AG04450 (cell line): ENCODE data around the gene THADA. TPM values are rescaled to one million over a fixed set of nuclear protein-coding genes. Genes with fewer than 3 reads are reported as not detected.

Source experiments
- CTCF ChIA-PET: fragments of 300-600, 350-600 bp; formaldehyde crosslinking; extraction: SDS; loops from one replicate; lab custom pipeline; 2022; ENCODE audit warnings: antibody characterized with exemption, inconsistent platforms; lab: Charles Lee
- POLR2A ChIA-PET: fragments of 350-600 bp; formaldehyde crosslinking; extraction: SDS; loops from one replicate; lab custom pipeline; 2021; ENCODE audit warnings: antibody characterized with exemption, inconsistent platforms; lab: Yijun Ruan, JAX
- DNase-seq: peaks from one replicate; pipeline ENCODE4 v3.0.0-alpha.2; 2011; ENCODE audit warnings: low read depth, low spot score
- H3K27ac ChIP-seq: one replicate; pipeline ENCODE4 v1.5.1; 2012; ENCODE audit warnings: low read depth, low read length, control low read depth
- H3K27me3 ChIP-seq: one replicate; pipeline ENCODE4 v1.6.0; 2012; ENCODE audit warnings: low read length; ENCODE audit not compliant: control insufficient read depth, insufficient read depth
- H3K4me3 ChIP-seq: 2 replicates; pipeline ENCODE4 v1.5.1; 2011; ENCODE audit warnings: mild to moderate bottlenecking, low read depth, low read length, control low read depth
- H3K9me3 ChIP-seq: 2 replicates; pipeline ENCODE4 v1.5.1; 2012; ENCODE audit warnings: low read length; ENCODE audit not compliant: control insufficient read depth, insufficient read depth
- polyA plus RNA-seq: library from polyadenylated mRNA; depleted of rRNA; stranded (reverse); fragments of >200 nt; gene quantifications from 2 replicates; pipeline ENCODE4 v1.2.3, GENCODE V29; 2011
- TF ChIP-seq, protein P1 (sequence below): IDR thresholded peaks from 2 replicates; pipeline ENCODE4 v1.5.1; 2011; ENCODE audit warnings: low read depth, low read length, control low read depth, inconsistent platforms

Gene THADA
- polyA plus RNA-seq, 1 experiment = 15.0 TPM

DNA sequence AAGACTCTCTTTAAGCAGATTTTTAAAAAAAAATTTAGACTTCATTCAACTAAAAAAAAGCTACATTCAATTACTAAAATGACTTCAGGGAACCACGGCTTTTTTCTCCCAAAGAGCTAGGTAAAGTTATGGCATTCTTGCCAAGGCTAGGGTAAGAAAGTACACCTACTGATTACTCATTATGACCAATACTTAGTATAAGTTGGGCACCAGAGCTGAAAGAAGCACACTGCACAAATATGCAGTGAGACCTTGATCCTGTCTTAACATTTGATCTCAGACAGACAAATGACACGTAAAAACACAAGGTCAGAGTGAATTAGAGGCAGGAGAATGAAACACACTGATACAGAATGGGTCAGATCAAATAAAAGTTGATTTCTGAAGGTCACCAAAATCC lies 88.7 kb downstream of the THADA start:
- POLR2A ChIA-PET = interaction anchor here (1.0 kb wide), 1 partner anchor 281 kb away, joined by 3 read pairs; the partner anchor contains the start of gene ZFP36L2
- TF ChIP-seq, protein P1, sequence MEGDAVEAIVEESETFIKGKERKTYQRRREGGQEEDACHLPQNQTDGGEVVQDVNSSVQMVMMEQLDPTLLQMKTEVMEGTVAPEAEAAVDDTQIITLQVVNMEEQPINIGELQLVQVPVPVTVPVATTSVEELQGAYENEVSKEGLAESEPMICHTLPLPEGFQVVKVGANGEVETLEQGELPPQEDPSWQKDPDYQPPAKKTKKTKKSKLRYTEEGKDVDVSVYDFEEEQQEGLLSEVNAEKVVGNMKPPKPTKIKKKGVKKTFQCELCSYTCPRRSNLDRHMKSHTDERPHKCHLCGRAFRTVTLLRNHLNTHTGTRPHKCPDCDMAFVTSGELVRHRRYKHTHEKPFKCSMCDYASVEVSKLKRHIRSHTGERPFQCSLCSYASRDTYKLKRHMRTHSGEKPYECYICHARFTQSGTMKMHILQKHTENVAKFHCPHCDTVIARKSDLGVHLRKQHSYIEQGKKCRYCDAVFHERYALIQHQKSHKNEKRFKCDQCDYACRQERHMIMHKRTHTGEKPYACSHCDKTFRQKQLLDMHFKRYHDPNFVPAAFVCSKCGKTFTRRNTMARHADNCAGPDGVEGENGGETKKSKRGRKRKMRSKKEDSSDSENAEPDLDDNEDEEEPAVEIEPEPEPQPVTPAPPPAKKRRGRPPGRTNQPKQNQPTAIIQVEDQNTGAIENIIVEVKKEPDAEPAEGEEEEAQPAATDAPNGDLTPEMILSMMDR = no peak
- H3K4me3 ChIP-seq = no peak overlapping the region
- CTCF ChIA-PET = no interaction called here
- no peaks in the 10 kb centered on the region for H3K9me3 ChIP-seq
- no peaks in the 10 kb centered on the region for H3K27me3 ChIP-seq
- DNase-seq = no peak
- no peak overlapping the region for H3K27ac ChIP-seq

DNA sequence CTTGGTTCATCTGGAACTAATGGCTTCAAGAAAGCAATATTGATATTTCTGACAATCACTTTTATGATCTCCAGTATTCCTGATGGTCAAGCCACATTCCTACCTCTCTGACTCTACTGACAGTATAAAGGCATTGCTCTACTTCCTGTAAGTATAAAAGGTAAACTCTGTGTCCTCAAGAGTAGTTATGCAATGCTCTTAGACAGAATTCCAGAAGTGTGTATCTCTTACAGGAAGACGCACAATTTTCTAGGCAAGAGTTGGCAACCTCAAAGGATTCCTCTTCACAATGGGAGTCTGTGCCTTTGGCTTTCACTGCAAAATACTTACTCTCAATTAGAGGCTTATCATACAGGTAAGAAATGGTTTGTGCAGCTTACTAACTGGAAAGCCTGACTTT lies 100.1 kb downstream of the THADA start:
- H3K4me3 ChIP-seq = no peak overlapping the region
- no peaks in the 10 kb centered on the region for H3K27me3 ChIP-seq
- TF ChIP-seq, protein P1 = no peak
- CTCF ChIA-PET = no interaction called here
- POLR2A ChIA-PET = no interaction called here
- no peak for DNase-seq
- no peak overlapping the region for H3K27ac ChIP-seq
- no peaks in the 10 kb centered on the region for H3K9me3 ChIP-seq

DNA sequence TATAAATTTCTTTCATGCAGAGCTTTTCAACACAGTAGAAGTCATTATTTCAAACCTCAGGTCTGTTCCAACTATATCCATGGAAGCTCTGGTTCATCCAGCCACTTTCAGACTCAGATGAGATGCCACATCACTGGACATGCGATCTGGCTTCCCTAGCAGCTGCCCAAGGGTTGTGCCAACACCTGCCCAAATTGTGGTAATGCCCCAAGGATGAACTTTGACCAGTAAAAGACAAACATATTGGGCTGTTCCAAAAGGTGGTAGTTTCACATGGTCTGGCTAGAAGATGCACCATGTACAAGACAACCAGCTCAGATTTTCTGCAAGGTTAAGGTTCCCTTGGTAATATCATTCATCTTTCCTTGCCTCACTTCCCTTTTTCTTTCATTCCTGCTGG lies 101.9 kb downstream of the THADA start:
- Histone ChIP-seq H3K4me3 (no peak overlapping the region), H3K27me3 (no peaks in the 10 kb centered on the region), H3K27ac (no peak overlapping the region), H3K9me3 (no peaks in the 10 kb centered on the region)
- POLR2A ChIA-PET = no interaction called here
- TF ChIP-seq, protein P1 = no peak
- CTCF ChIA-PET = interaction anchor here (0.5 to 2.6 kb wide), 6 partner anchors 9 to 635 kb away, joined by 3 to 18 read pairs (median 4); no protein-coding TSS in a partner anchor
- DNase-seq = no peak

DNA sequence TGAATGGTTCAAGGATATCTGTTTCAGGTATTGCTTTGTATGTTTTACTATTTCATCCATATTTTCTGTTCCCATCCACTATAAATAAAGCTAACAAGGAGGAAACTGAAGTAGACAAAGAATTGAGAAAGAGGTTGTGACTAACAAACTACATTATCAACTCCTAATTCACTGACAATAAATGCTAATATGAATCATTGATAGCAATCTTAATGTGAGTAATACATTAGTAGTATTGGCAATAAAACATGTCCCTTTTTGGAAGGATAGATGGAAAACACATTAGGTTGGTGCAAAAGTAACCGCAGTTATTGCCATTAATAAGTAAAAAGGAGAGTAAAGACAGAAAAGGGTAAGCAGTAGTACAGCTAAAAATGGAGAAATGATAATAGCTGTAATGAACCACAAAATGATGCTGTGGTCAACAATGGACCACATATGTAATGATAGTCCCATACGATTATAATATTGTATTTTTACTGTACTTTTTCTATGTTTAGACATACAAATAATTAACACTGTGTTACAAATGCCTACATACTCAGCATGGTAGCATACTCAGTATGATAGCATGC lies 104.7 kb downstream of the THADA start:
- TF ChIP-seq, protein P1 = no peak
- Histone ChIP-seq H3K4me3 (no peak overlapping the region), H3K27ac (no peak overlapping the region), H3K27me3 (no peaks in the 10 kb centered on the region), H3K9me3 (no peaks in the 10 kb centered on the region)
- no peak for DNase-seq
- ChIA-PET POLR2A (interaction anchor here (0.8 kb wide), 1 partner anchor 297 kb away, joined by 5 read pairs; no protein-coding TSS in a partner anchor), CTCF (interaction anchor here (2.5 to 2.6 kb wide), 2 partner anchors 51 to 262 kb away, joined by 8 to 14 read pairs; no protein-coding TSS in a partner anchor)

DNA sequence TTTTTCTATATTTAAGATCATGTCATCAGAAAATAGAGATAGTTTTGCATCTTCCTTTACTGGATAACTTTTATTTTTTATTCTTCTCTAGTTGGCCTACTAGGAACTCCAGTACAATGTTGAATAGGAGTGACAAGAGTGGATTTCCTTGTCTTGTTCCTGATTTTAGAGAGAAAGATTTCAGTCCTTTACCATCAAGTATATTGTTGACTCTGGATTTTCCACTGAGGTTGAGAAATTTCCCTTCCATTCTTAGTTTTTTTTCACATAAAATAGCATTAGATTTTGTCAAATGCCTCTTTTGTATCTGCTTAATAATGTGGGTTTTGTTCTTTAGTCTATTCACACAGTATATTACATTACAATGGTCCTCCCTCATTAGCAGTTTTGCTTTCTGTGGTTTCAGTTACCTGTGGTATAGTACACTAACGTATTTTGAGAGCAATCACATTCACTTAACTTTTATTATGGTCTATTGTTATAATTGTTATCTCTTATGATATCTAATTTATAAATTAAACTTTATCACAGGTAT lies 105.5 kb downstream of the THADA start:
- Histone ChIP-seq H3K27ac (no peak overlapping the region), H3K4me3 (no peak overlapping the region), H3K9me3 (no peaks in the 10 kb centered on the region), H3K27me3 (no peaks in the 10 kb centered on the region)
- ChIA-PET CTCF (interaction anchor here (0.6 to 2.7 kb wide), 3 partner anchors 14 to 261 kb away, joined by 3 to 16 read pairs (median 14); no protein-coding TSS in a partner anchor), POLR2A (interaction anchor here (0.6 kb wide), 1 partner anchor 513 kb away, joined by 3 read pairs; no protein-coding TSS in a partner anchor)
- TF ChIP-seq, protein P1 = no peak
- no peak for DNase-seq
